Activated T-helper 1 cell treated with anti-CD3 and anti-CD28 coated beads, Interleukin-12 subunit alpha, Interleukin-12 subunit beta, Interleukin-2, Interleukin-4 antibody, amounts not matched to agents 30 ng/mL and 10 ng/mL and 1 ng/mL, durations not matched to agents 14 hours and 24 hours and 36 hours (primary cell): ENCODE results near the gene MED6. TPM values are rescaled to one million over a fixed set of nuclear protein-coding genes. Genes with fewer than 3 reads are reported as not detected.

Source experiments
- DNase-seq: peaks from one replicate; pipeline ENCODE4 v3.0.0; 2021; ENCODE audit warnings: low spot score
- H3K27ac Mint-ChIP-seq: one replicate; pipeline ENCODE4 v1.8.0; 2021; ENCODE audit warnings: mild to moderate bottlenecking, mixed read lengths
- H3K27me3 Mint-ChIP-seq: one replicate; pipeline ENCODE4 v1.8.0; 2022; ENCODE audit warnings: mild to moderate bottlenecking, moderate library complexity, mixed read lengths; ENCODE audit not compliant: insufficient read depth
- H3K36me3 Mint-ChIP-seq: one replicate; pipeline ENCODE4 v1.8.0; 2021; ENCODE audit warnings: low read depth, mixed read lengths
- H3K4me1 Mint-ChIP-seq: one replicate; pipeline ENCODE4 v1.8.0; 2021; ENCODE audit warnings: low read depth, mixed read lengths
- H3K4me3 Mint-ChIP-seq: one replicate; pipeline ENCODE4 v1.8.0; 2021; ENCODE audit warnings: mild to moderate bottlenecking, moderate library complexity, mixed read lengths
- H3K9me3 Mint-ChIP-seq: one replicate; pipeline ENCODE4 v1.8.0; 2021; ENCODE audit warnings: mixed read lengths
- intact Hi-C: fragments of 100-400 bp; cut with micrococcal nuclease; formaldehyde crosslinking; loops from one replicate; pipeline ENCODE4 v1.15.1; 2024
- total RNA-seq: library from RNA; stranded (reverse); gene quantifications from 2 replicates; pipeline ENCODE4 v1.2.3, GENCODE V29; 2022

The MED6 gene
- total RNA-seq: 59.3 and 63.7 TPM in 2 replicates

- DNase-seq: peak; percentile 89
- H3K4me3 Mint-ChIP-seq: peak within 1 kb of the TSS; percentile 100
- peak within 1 kb of the TSS; percentile 92 for H3K27ac Mint-ChIP-seq
- H3K4me1 Mint-ChIP-seq: peaks cover 18% of the 10 kb centered on the region
- intact Hi-C loops: loop anchor here (1.0 to 2.0 kb wide), 5 partner anchors 41 to 1202 kb away; partner anchors contain the start of genes COX16, ERH, MAP3K9 and SLC39A9
- peaks cover 4% of the 10 kb centered on the region for H3K36me3 Mint-ChIP-seq
- H3K9me3 Mint-ChIP-seq: no peaks in the 10 kb centered on the region
- peaks cover 4% of the 10 kb centered on the region for H3K27me3 Mint-ChIP-seq
These were observed at the start of gene MED6 for GRCh38 chr14:70600382-70601157. MED6 (minus strand) TSS chr14:70600655; CDS start chr14:70600637, 18 bp downstream.

- peaks cover 28% of the 10 kb centered on the region for H3K36me3 Mint-ChIP-seq
- H3K9me3 Mint-ChIP-seq: no peaks in the 10 kb centered on the region
- H3K27me3 Mint-ChIP-seq: no peaks in the 10 kb centered on the region
- peaks cover 81% of the 10 kb centered on the region for H3K4me1 Mint-ChIP-seq
- no peak overlapping the region for H3K27ac Mint-ChIP-seq
- DNase-seq: no peak
- intact Hi-C loops: no loop called here
- no peak overlapping the region for H3K4me3 Mint-ChIP-seq
These were observed 49.3 kb upstream of the MED6 start for GRCh38 chr14:70649803-70650202.

DNA sequence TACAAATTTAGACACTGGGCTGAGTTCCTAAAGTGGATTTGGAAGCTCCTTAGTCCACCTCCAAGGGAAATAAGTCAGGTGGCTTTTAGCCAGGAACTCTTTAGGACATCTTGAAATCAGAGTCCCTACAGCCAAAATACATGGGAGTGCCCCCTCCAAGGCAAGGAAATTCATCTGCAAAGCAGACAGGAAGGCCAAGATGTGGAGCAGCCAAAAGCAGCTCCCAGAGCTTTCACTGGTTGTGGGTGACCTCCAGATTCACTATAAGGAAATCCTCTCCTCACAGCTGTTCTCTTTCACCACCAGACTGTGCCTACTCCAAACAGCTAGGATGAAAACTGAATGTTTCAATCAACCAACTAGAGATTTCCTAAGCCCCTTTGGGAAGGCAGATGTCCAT lies 47.9 kb upstream of the MED6 start:
- DNase-seq: no peak

GRCh38 chr14:70646705-70647104 lies 46.2 kb upstream of the MED6 start:
- Mint-ChIP-seq H3K27ac (no peak overlapping the region), H3K27me3 (no peaks in the 10 kb centered on the region), H3K36me3 (peaks cover 23% of the 10 kb centered on the region), H3K9me3 (no peaks in the 10 kb centered on the region), H3K4me1 (peaks cover 75% of the 10 kb centered on the region), H3K4me3 (peak overlapping the region; percentile 35)
- DNase-seq: no peak
- intact Hi-C loops: no loop called here

More for the DNA sequence above, 47.9 kb upstream of the MED6 start:
- no peaks in the 10 kb centered on the region for H3K9me3 Mint-ChIP-seq
- no peaks in the 10 kb centered on the region for H3K27me3 Mint-ChIP-seq
- H3K4me1 Mint-ChIP-seq: peaks cover 83% of the 10 kb centered on the region
- intact Hi-C loops: no loop called here
- no peak overlapping the region for H3K4me3 Mint-ChIP-seq
- H3K36me3 Mint-ChIP-seq: peaks cover 28% of the 10 kb centered on the region
- no peak overlapping the region for H3K27ac Mint-ChIP-seq

DNA sequence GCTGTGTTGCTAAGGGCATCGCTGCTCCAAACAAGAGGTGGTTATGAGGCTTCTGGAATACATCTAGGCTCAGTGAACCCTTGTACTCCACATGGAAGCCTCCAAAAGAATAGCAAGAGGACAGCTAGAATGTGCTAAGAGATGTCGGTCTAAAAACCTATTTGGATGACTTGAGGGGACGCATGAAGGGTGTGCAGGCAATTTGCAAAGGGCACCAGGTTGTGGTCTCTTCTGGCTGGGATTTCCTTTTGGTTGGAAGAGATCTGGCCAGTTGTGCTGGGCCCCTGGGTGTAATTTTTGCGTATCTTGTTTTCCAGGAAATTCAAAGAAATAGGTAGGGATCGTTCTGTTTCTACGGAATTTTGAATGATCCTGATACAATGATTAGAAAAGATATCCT lies 45.4 kb upstream of the MED6 start:
- Mint-ChIP-seq H3K4me3 (no peak overlapping the region), H3K9me3 (no peaks in the 10 kb centered on the region), H3K27ac (no peak overlapping the region), H3K4me1 (peaks cover 75% of the 10 kb centered on the region), H3K36me3 (peaks cover 18% of the 10 kb centered on the region), H3K27me3 (peaks cover 5% of the 10 kb centered on the region)
- intact Hi-C loops: no loop called here
- DNase-seq: no peak

- H3K9me3 Mint-ChIP-seq: no peaks in the 10 kb centered on the region
- intact Hi-C loops: loop anchor here (1.0 to 5.0 kb wide), 4 partner anchors 11 to 877 kb away; partner anchors contain the start of genes MAP3K9 and SRSF5
These were observed 43.5 kb upstream of the MED6 start for GRCh38 chr14:70643967-70644366.

DNA sequence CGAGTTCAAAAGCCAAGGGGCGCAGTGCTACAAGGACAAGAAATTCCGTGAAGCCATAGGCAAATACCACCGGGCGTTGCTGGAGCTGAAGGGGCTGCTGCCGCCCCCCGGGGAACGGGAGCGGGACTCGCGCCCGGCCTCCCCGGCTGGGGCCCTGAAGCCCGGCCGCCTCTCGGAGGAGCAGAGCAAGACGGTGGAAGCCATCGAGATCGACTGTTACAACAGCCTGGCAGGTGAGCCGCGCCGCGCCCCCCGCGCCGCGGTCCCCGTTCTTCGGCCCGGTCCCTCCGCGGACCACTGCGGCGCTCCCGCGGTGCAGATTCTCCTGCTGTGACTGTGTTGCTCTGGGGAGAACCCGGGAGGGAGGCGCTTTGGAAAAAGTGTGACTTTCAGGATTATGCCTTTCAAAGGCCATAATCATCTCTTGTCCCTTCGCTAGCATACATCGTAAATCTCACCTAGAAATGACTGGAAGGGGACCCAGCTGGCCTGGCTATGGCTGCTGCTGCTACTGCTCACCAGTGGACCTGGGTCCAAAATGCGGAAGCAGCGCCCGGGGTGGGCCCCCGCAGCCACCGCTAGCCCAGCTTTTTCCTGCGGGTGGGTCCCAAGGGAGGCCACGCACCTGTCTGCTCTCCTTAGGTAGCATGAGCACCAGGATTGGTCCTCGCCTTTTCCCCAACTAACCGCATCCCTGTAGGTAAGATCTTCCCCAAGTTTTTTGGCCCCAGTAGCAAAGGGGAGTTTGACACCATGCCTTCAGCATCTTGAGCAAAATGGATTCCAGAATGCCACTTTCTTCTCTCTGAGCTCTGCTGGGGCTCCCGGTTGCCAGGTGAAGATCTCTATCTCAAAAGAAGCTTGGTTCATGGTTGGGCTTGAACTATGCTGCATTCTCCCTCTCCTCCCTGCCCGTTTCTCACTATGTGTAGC lies 42.1 kb upstream of the MED6 start:
- Mint-ChIP-seq H3K9me3 (no peaks in the 10 kb centered on the region), H3K4me1 (peaks cover 57% of the 10 kb centered on the region), H3K27me3 (peaks cover 9% of the 10 kb centered on the region), H3K27ac (peak overlapping the region; percentile 83), H3K36me3 (peaks cover 3% of the 10 kb centered on the region), H3K4me3 (peak overlapping the region; percentile 90)
- intact Hi-C loops: loop anchor here (1.0 to 5.0 kb wide), 5 partner anchors 13 to 875 kb away; partner anchors contain the start of genes MAP3K9 and SRSF5
- DNase-seq: peak; percentile 28

More at GRCh38 chr14:70643967-70644366, 43.5 kb upstream of the MED6 start:
- no peak overlapping the region for H3K27ac Mint-ChIP-seq
- peak overlapping the region; percentile 90 for H3K4me3 Mint-ChIP-seq
- no peak for DNase-seq
- H3K4me1 Mint-ChIP-seq: peaks cover 70% of the 10 kb centered on the region
- H3K27me3 Mint-ChIP-seq: peaks cover 9% of the 10 kb centered on the region
- peaks cover 8% of the 10 kb centered on the region for H3K36me3 Mint-ChIP-seq

GRCh38 chr14:70641548-70642302 lies 41.3 kb upstream of the MED6 start, which contains the start of gene TTC9:
TTC9 (plus strand) TSS chr14:70641916; CDS start chr14:70642130, 214 bp downstream.
- peaks cover 52% of the 10 kb centered on the region for H3K4me1 Mint-ChIP-seq
- peaks cover 3% of the 10 kb centered on the region for H3K36me3 Mint-ChIP-seq
- intact Hi-C loops: loop anchor here (1.0 to 5.0 kb wide), 5 partner anchors 41 to 874 kb away; partner anchors contain the start of genes MAP3K9, MED6 and SRSF5

GRCh38 chr14:70640938-70641547 lies 40.6 kb upstream of the MED6 start:
- peak; percentile 37 for DNase-seq
- peak overlapping the region; percentile 88 for H3K27ac Mint-ChIP-seq
- no peaks in the 10 kb centered on the region for H3K36me3 Mint-ChIP-seq
- peaks cover 9% of the 10 kb centered on the region for H3K27me3 Mint-ChIP-seq
- intact Hi-C loops: loop anchor here (1.0 to 5.0 kb wide), 4 partner anchors 41 to 874 kb away; partner anchors contain the start of genes MAP3K9, MED6 and SRSF5
- no peaks in the 10 kb centered on the region for H3K9me3 Mint-ChIP-seq
- peaks cover 45% of the 10 kb centered on the region for H3K4me1 Mint-ChIP-seq
- peak overlapping the region; percentile 97 for H3K4me3 Mint-ChIP-seq

More at GRCh38 chr14:70641548-70642302, 41.3 kb upstream of the MED6 start, which contains the start of gene TTC9:
- H3K9me3 Mint-ChIP-seq: no peaks in the 10 kb centered on the region
- DNase-seq: no peak
- peak within 1 kb of the TSS; percentile 97 for H3K4me3 Mint-ChIP-seq
- peaks cover 9% of the 10 kb centered on the region for H3K27me3 Mint-ChIP-seq
- peak within 1 kb of the TSS; percentile 88 for H3K27ac Mint-ChIP-seq

DNA sequence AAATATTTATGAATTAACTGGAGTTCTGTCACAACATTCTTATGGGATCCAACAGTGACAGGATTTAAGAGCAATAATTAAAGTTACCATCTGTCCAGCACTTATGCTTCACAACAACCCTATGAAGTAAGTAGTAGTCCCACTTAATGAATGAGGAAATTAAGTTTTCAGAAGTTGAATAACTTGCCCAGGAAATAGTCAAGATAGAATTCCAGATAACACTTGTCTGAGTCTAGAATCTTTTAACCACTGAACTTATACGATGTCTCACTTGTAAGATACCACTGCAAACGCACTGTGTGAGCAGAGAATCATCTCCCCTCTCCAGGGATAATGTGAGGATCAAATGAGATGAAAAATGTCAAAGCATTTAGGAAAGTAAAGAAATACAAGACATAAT lies 38.0 kb upstream of the MED6 start:
- Mint-ChIP-seq H3K27me3 (peaks cover 9% of the 10 kb centered on the region), H3K4me3 (no peak overlapping the region), H3K9me3 (no peaks in the 10 kb centered on the region), H3K4me1 (peaks cover 22% of the 10 kb centered on the region), H3K27ac (no peak overlapping the region), H3K36me3 (no peaks in the 10 kb centered on the region)
- DNase-seq: no peak
- intact Hi-C loops: no loop called here

DNA sequence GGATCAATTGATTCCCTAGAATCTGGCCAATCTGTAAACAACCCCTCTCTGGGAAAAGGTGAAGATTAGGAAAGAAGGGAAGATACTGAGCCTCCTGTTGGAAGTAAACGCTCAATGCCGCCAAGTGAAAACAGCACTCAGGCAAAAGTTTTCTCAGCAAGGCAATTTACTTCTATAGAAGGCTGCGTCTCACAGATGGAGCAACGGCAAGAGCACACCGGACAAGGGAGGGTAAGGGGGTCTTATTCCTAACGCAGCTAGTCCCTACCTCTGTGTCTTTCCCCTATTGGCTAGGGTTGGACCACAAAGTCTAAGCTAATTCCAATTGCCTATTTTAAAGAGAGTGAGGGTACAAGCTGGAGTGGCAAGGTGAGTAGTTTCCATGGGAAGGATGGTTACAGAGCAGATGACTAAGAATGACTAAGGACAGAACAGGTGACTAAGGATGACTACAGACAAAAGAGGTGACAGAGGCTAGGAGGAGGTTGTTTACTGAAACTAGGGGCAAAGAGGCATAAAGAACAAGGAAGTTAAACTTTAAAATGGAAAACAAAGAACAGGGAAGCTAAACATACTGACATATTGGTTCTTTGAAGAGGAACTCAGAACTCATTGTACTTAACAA lies 35.6 kb upstream of the MED6 start:
- Mint-ChIP-seq H3K4me1 (peaks cover 9% of the 10 kb centered on the region), H3K4me3 (no peak overlapping the region), H3K27ac (peak overlapping the region; percentile 12), H3K9me3 (no peaks in the 10 kb centered on the region), H3K36me3 (no peaks in the 10 kb centered on the region), H3K27me3 (peaks cover 8% of the 10 kb centered on the region)
- DNase-seq: no peak
- intact Hi-C loops: no loop called here
